Fibroblast of lung (primary cell): ENCODE results near the gene BLACAT1.

Experiments
- CTCF ChIP-seq, 2 donors: IDR thresholded peaks in 1 of 2; conservative IDR thresholded peaks in 1 of 2; 1 replicate in 1 of 2; 2 replicates in 1 of 2; pipeline ENCODE4 v1.5.1; 2011 to 2012; ENCODE audit warnings: low read length in 2 of 2, control low read depth in 1 of 2, inconsistent platforms in 1 of 2, low read depth in 1 of 2, mild to moderate bottlenecking in 1 of 2
- EZH2 ChIP-seq: IDR thresholded peaks from 2 replicates; pipeline ENCODE4 v1.5.1; 2012; ENCODE audit warnings: low read length, control low read depth, mild to moderate bottlenecking; ENCODE audit errors: missing control alignments

GRCh38 chr1:205497351-205497750, 41.5 kb upstream of the BLACAT1 start:
- TF ChIP-seq CTCF (conservative IDR thresholded peaks at IDR 0.05 in 1 of 2, IDR thresholded peaks at IDR 0.05 in 1 of 2; ENCODE audit: low read depth in 1 of 2, low read length in 2 of 2) (no peak), EZH2 (no peak)
